Measurements from ENCODE around the gene DNAAF8. TPM values are rescaled to one million over a fixed set of nuclear protein-coding genes. Genes with fewer than 3 reads are reported as not detected.

The DNAAF8 gene
- total RNA-seq, 1 donor, result 1.1 TPM

- Histone ChIP-seq H3K4me3 (ENCODE audit: insufficient read depth, low read length) (no peak overlapping the region), H3K27me3 (ENCODE audit: insufficient read depth, low read length) (no peaks in the 10 kb centered on the region), H3K4me2 (ENCODE audit: insufficient read depth, low read length) (no peak overlapping the region), H3K27ac (ENCODE audit: low read depth, low read length) (no peak overlapping the region), H2AFZ (ENCODE audit: low read length) (no peak overlapping the region), H3K36me3 (ENCODE audit: insufficient read depth, low read length) (peaks cover 17% of the 10 kb centered on the region), H3K79me2 (ENCODE audit: insufficient read depth, low read length) (no peaks in the 10 kb centered on the region), H3K4me1 (ENCODE audit: insufficient read depth, low read length) (no peaks in the 10 kb centered on the region), H4K20me1 (ENCODE audit: insufficient read depth, low read length) (peaks cover 6% of the 10 kb centered on the region), H3K9me3 (ENCODE audit: low read depth, low read length) (no peaks in the 10 kb centered on the region)
- peak; percentile 48 for DNase-seq (ENCODE audit: insufficient read length, low spot score, missing footprints)
- no peak for TF ChIP-seq CTCF (IDR thresholded peaks at IDR 0.05; ENCODE audit: extremely low read depth, low read depth, low read length)
Measured at GRCh38 chr16:4748682-4749411, 14.5 kb downstream of the DNAAF8 start.

GRCh38 chr16:4749700-4750257, 15.4 kb downstream of the DNAAF8 start:
- Histone ChIP-seq H3K36me3 (ENCODE audit: insufficient read depth, low read length) (peaks cover 20% of the 10 kb centered on the region), H3K27me3 (ENCODE audit: insufficient read depth, low read length) (no peaks in the 10 kb centered on the region), H4K20me1 (ENCODE audit: insufficient read depth, low read length) (peaks cover 8% of the 10 kb centered on the region), H3K27ac (ENCODE audit: low read depth, low read length) (no peak overlapping the region), H2AFZ (ENCODE audit: low read length) (no peak overlapping the region), H3K4me3 (ENCODE audit: insufficient read depth, low read length) (no peak overlapping the region), H3K9me3 (ENCODE audit: low read depth, low read length) (no peaks in the 10 kb centered on the region), H3K79me2 (ENCODE audit: insufficient read depth, low read length) (no peaks in the 10 kb centered on the region), H3K4me1 (ENCODE audit: insufficient read depth, low read length) (no peaks in the 10 kb centered on the region), H3K4me2 (ENCODE audit: insufficient read depth, low read length) (no peak overlapping the region)
- TF ChIP-seq CTCF (IDR thresholded peaks at IDR 0.05; ENCODE audit: extremely low read depth, low read depth, low read length), result no peak
- DNase-seq (ENCODE audit: insufficient read length, low spot score, missing footprints), result no peak

- Histone ChIP-seq H4K20me1 (ENCODE audit: insufficient read depth, low read length) (peaks cover 10% of the 10 kb centered on the region), H3K27me3 (ENCODE audit: insufficient read depth, low read length) (no peaks in the 10 kb centered on the region), H3K79me2 (ENCODE audit: insufficient read depth, low read length) (peaks cover 4% of the 10 kb centered on the region), H3K9me3 (ENCODE audit: low read depth, low read length) (peaks cover 2% of the 10 kb centered on the region), H3K4me1 (ENCODE audit: insufficient read depth, low read length) (no peaks in the 10 kb centered on the region), H3K36me3 (ENCODE audit: insufficient read depth, low read length) (peaks cover 29% of the 10 kb centered on the region), H3K4me2 (ENCODE audit: insufficient read depth, low read length) (no peak overlapping the region), H3K4me3 (ENCODE audit: insufficient read depth, low read length) (no peak overlapping the region), H3K27ac (ENCODE audit: low read depth, low read length) (no peak overlapping the region), H2AFZ (ENCODE audit: low read length) (no peak overlapping the region)
- peak; percentile 38 for DNase-seq (ENCODE audit: insufficient read length, low spot score, missing footprints)
- TF ChIP-seq CTCF (IDR thresholded peaks at IDR 0.05; ENCODE audit: extremely low read depth, low read depth, low read length), result no peak
Measured at GRCh38 chr16:4750896-4751295, 16.6 kb downstream of the DNAAF8 start.

DNA sequence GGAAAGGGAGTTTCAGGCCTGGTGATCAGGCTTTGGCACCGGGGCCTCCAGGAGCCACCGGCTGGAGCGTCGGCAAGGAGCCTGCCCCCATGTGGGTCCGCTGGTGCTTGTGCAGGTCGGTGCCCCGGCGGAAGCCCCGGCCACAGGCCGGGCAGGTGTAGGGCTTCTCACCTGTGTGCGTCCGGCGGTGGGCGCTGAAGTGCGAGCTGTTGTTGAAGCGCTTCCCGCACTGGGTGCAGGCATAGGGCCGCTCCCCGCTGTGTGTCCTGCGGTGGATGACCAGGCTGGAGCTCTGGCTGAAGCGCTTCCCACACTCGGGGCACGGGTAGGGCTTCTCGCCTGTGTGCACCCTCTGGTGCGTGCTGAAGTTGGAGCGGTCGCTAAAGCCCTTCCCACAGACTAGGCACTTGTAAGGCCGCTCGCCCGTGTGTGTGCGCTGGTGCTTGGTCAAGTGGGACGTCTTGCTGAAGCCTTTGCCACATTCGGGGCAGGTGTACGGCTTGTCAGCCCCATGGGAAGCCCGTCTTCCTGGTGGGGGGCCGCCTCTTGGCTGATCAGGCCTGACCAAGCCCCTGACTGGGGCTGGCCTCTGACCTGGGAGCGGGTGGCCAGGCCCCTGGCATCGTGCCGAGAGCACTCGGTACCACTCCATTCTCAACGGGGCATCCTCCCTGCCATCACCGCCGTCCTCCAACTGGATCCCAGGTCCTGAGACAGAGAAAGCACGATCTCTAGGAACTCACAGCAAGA, 18.2 kb downstream of the DNAAF8 start:
- Histone ChIP-seq H4K20me1 (ENCODE audit: insufficient read depth, low read length) (peaks cover 10% of the 10 kb centered on the region), H3K4me2 (ENCODE audit: insufficient read depth, low read length) (no peak overlapping the region), H3K4me3 (ENCODE audit: insufficient read depth, low read length) (no peak overlapping the region), H3K27ac (ENCODE audit: low read depth, low read length) (no peak overlapping the region), H2AFZ (ENCODE audit: low read length) (no peak overlapping the region), H3K9me3 (ENCODE audit: low read depth, low read length) (peaks cover 3% of the 10 kb centered on the region), H3K36me3 (ENCODE audit: insufficient read depth, low read length) (peaks cover 38% of the 10 kb centered on the region), H3K27me3 (ENCODE audit: insufficient read depth, low read length) (no peaks in the 10 kb centered on the region), H3K4me1 (ENCODE audit: insufficient read depth, low read length) (no peaks in the 10 kb centered on the region), H3K79me2 (ENCODE audit: insufficient read depth, low read length) (peaks cover 4% of the 10 kb centered on the region)
- peak; percentile 53 for DNase-seq (ENCODE audit: insufficient read length, low spot score, missing footprints)
- TF ChIP-seq CTCF (IDR thresholded peaks at IDR 0.05; ENCODE audit: extremely low read depth, low read depth, low read length), result no peak
